Karpas-422 (cell line): Measurements from ENCODE around the gene PTGDR2. TPM values are rescaled to one million over a fixed set of nuclear protein-coding genes. Genes with fewer than 3 reads are reported as not detected.

Source experiments
- DNase-seq: peaks from one replicate; pipeline ENCODE4 v3.0.0-alpha.2; 2015
- H2AFZ ChIP-seq: fragments of 200-600 bp; sonication (generic); 2 replicates; pipeline ENCODE4 v1.6.1; 2014; ENCODE audit warnings: antibody characterized with exemption, low read length, mixed read lengths
- H3K27ac ChIP-seq: fragments of 200-600 bp; sonication (generic); 2 replicates; pipeline ENCODE4 v1.5.1; 2014; ENCODE audit warnings: mild to moderate bottlenecking, low read length, moderate library complexity
- H3K27me3 ChIP-seq: fragments of 200-600 bp; sonication (generic); 2 replicates; pipeline ENCODE4 v1.6.1; 2014; ENCODE audit warnings: low read length, mixed read lengths
- H3K36me3 ChIP-seq: fragments of 200-600 bp; sonication (generic); 2 replicates; pipeline ENCODE4 v1.6.1; 2014; ENCODE audit warnings: low read length, mixed read lengths; ENCODE audit not compliant: insufficient read depth
- H3K4me1 ChIP-seq: fragments of 200-600 bp; sonication (generic); 2 replicates; pipeline ENCODE4 v1.6.1; 2014; ENCODE audit warnings: mild to moderate bottlenecking, low read length, mixed read lengths
- H3K4me2 ChIP-seq: fragments of 200-600 bp; sonication (generic); 2 replicates; pipeline ENCODE4 v1.6.1; 2014; ENCODE audit warnings: low read length, low read depth, mild to moderate bottlenecking; ENCODE audit not compliant: poor library complexity, severe bottlenecking
- H3K4me3 ChIP-seq: fragments of 200-600 bp; sonication (generic); 2 replicates; pipeline ENCODE4 v1.5.1; 2014; ENCODE audit warnings: mild to moderate bottlenecking, antibody characterized with exemption, low read length, mixed read lengths
- H3K79me2 ChIP-seq: fragments of 200-600 bp; sonication (generic); 2 replicates; pipeline ENCODE4 v1.6.1; 2014; ENCODE audit warnings: mild to moderate bottlenecking, low read length, mixed read lengths
- H3K9ac ChIP-seq: fragments of 200-600 bp; sonication (generic); 2 replicates; pipeline ENCODE4 v1.6.0; 2014; ENCODE audit warnings: low read length
- H3K9me2 ChIP-seq: fragments of 200-600 bp; sonication (generic), shearing (Covaris generic); replicated peaks from 2 replicates; pipeline ENCODE4 v1.6.0; 2014; ENCODE audit warnings: mild to moderate bottlenecking, low read length, moderate library complexity; ENCODE audit not compliant: insufficient read depth
- H3K9me3 ChIP-seq: fragments of 300-700, 200-600 bp; sonication (generic); 2 replicates; pipeline ENCODE4 v1.6.1; 2014; ENCODE audit warnings: low read length, mixed read lengths
- H4K20me1 ChIP-seq: fragments of 200-600 bp; sonication (generic); 2 replicates; pipeline ENCODE4 v1.6.1; 2014; ENCODE audit warnings: mild to moderate bottlenecking, antibody characterized with exemption, low read length, low read depth; ENCODE audit not compliant: insufficient read depth
- total RNA-seq: library from RNA; depleted of rRNA; stranded (reverse); fragments of >200 nt; shearing (Covaris generic); gene quantifications from 2 replicates; pipeline ENCODE4 v1.2.3, GENCODE V29; 2014; ENCODE audit warnings: low replicate concordance

Gene PTGDR2
- total RNA-seq, 1 experiment from 2014 or later = not detected

- Histone ChIP-seq H3K79me2 (no peaks in the 10 kb centered on the region), H3K27me3 (no peaks in the 10 kb centered on the region), H3K36me3 (no peaks in the 10 kb centered on the region), H4K20me1 (peaks cover 3% of the 10 kb centered on the region; the same call in 1 of the 2 replicates), H3K4me1 (peaks cover 5% of the 10 kb centered on the region; the same call in 1 of the 2 replicates), H3K4me2 (no peak overlapping the region), H3K9ac (no peak overlapping the region), H3K9me2 (no peaks in the 10 kb centered on the region), H3K27ac (no peak overlapping the region), H3K4me3 (no peak overlapping the region), H3K9me3 (no peaks in the 10 kb centered on the region), H2AFZ (no peak overlapping the region)
- DNase-seq = no peak
These were observed 1.9 kb upstream of the PTGDR2 start for GRCh38 chr11:60857378-60858232.

GRCh38 chr11:60854847-60855725, 664 bp downstream of the PTGDR2 start:
- Histone ChIP-seq H3K4me3 (no peak overlapping the region), H3K79me2 (no peaks in the 10 kb centered on the region), H3K4me2 (no peak overlapping the region), H2AFZ (no peak overlapping the region), H4K20me1 (peaks cover 3% of the 10 kb centered on the region; the same call in 1 of the 2 replicates), H3K27me3 (no peaks in the 10 kb centered on the region), H3K27ac (no peak overlapping the region), H3K4me1 (peaks cover 5% of the 10 kb centered on the region; the same call in 1 of the 2 replicates), H3K9me3 (no peaks in the 10 kb centered on the region), H3K9ac (no peak overlapping the region), H3K9me2 (no peaks in the 10 kb centered on the region), H3K36me3 (0 out of 2 replicates have a peak, but pooled peaks cover 5% of the 10 kb centered on the region)
- DNase-seq = no peak

- no peak overlapping the region for H3K9ac ChIP-seq
- no peak overlapping the region for H3K4me2 ChIP-seq
- no peak for DNase-seq
- H3K4me3 ChIP-seq = no peak overlapping the region
- no peaks in the 10 kb centered on the region for H3K79me2 ChIP-seq
- peaks cover 5% of the 10 kb centered on the region; the same call in 1 of the 2 replicates for H3K4me1 ChIP-seq
- no peaks in the 10 kb centered on the region for H3K9me2 ChIP-seq
- H4K20me1 ChIP-seq = peaks cover 3% of the 10 kb centered on the region; the same call in 1 of the 2 replicates
- H3K36me3 ChIP-seq = 0 out of 2 replicates have a peak, but pooled peaks cover 5% of the 10 kb centered on the region
- no peak overlapping the region for H3K27ac ChIP-seq
- no peaks in the 10 kb centered on the region for H3K9me3 ChIP-seq
- H2AFZ ChIP-seq = no peak overlapping the region
- H3K27me3 ChIP-seq = no peaks in the 10 kb centered on the region
These were observed 1.5 kb downstream of the PTGDR2 start for GRCh38 chr11:60854140-60854846.

GRCh38 chr11:60852982-60853950, 2.5 kb downstream of the PTGDR2 start:
- Histone ChIP-seq H3K4me1 (no peaks in the 10 kb centered on the region), H3K9me3 (no peaks in the 10 kb centered on the region), H2AFZ (no peak overlapping the region), H3K79me2 (no peaks in the 10 kb centered on the region), H3K27ac (no peak overlapping the region), H3K4me2 (no peak overlapping the region), H3K27me3 (no peaks in the 10 kb centered on the region), H3K9ac (no peak overlapping the region), H3K36me3 (0 out of 2 replicates have a peak, but pooled peaks cover 5% of the 10 kb centered on the region), H4K20me1 (peaks cover 3% of the 10 kb centered on the region; the same call in 1 of the 2 replicates), H3K4me3 (no peak overlapping the region), H3K9me2 (no peaks in the 10 kb centered on the region)
- DNase-seq = no peak

DNA sequence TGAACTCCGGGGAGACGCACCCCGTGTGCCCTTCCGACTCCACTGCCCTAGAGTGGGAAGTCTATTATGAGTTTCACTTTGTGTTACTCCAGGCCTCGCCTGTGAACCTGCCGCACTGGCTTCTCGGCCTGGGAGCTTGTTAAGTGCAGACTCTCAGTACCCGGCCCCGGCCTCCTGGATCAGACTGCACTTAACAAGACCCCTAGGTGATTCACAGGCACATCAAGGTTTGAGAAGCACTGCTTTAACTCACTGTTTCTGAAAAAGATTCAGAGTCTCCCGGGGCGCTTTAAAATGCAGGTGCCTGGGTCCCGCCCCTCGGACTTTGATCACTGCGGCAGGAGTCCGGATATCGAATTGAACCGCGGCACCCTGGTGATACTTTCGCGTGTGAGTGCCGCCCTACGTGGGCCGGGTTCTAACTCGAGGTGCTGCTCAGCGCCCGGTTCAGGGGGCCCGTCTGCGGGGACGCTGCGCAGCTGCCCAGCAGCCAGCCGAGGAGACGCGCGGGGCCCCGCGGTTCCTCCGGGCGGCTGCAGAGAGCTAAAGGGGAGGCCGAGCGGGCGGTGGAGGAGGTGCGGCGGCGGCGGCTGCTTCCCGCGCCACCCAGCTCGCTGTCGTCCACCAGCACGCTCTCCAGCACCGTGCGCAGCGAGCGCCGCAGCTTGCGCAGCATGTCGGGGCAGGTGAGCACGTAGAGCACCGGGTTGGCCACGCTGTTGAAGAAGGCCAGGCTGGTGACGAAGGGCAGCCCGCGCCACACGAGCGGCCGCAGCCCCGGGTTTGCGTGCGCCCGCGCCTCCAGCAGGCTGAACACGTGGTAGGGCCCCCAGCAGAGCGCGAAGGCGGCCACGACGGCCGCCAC, 3.4 kb downstream of the PTGDR2 start:
- no peak overlapping the region for H3K4me3 ChIP-seq
- H3K4me1 ChIP-seq = no peaks in the 10 kb centered on the region
- H3K4me2 ChIP-seq = no peak overlapping the region
- 0 out of 2 replicates have a peak, but pooled peaks cover 5% of the 10 kb centered on the region for H3K36me3 ChIP-seq
- H3K27me3 ChIP-seq = no peaks in the 10 kb centered on the region
- H3K9me3 ChIP-seq = no peaks in the 10 kb centered on the region
- no peaks in the 10 kb centered on the region for H3K79me2 ChIP-seq
- H2AFZ ChIP-seq = no peak overlapping the region
- no peak for DNase-seq
- no peak overlapping the region for H3K27ac ChIP-seq
- no peak overlapping the region for H3K9ac ChIP-seq
- H4K20me1 ChIP-seq = peaks cover 3% of the 10 kb centered on the region; the same call in 1 of the 2 replicates
- H3K9me2 ChIP-seq = no peaks in the 10 kb centered on the region

DNA sequence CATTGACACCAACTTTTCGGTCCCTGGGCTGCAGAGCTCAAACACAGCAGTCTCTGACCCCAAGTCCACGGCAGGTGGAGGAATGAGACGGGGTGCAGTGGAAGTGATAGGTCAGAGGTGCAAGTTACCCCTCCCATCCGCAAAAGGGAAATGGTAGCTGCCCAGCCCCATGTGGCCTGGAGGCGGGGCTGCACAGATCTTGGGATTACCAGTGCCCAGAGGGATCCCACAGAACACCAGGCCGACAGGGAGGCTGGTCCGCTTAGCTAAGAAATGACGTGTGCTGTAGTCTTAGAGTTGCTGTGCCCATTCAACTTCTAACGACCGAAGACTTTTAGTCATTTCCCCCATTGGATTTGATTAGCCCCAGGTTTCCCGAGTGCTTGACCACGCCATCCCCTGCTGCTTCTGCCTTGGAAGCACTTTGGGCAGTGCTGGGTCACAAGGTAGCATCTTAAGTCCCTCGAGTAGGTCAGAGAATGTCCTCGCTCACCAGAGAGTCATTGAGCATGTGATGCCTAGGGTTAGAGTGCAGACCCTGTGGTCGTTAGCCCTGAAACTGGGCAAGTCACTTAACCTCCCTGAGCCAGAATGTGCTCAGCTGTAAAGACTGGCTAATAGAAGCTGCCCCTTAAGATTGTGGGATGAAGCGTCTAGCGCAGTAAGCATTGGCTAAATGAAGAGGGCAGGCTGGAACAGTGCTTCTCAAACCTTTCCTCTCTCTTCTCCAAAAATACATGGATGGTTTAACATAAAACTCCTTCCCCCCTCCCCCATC, 4.2 kb downstream of the PTGDR2 start:
- Histone ChIP-seq H3K4me1 (no peaks in the 10 kb centered on the region), H3K79me2 (0 out of 2 replicates have a peak, but pooled peaks cover 2% of the 10 kb centered on the region), H3K36me3 (0 out of 2 replicates have a peak, but pooled peaks cover 5% of the 10 kb centered on the region), H3K4me2 (no peak overlapping the region), H3K4me3 (no peak overlapping the region), H4K20me1 (peaks cover 3% of the 10 kb centered on the region; the same call in 1 of the 2 replicates), H3K9me2 (no peaks in the 10 kb centered on the region), H3K9me3 (no peaks in the 10 kb centered on the region), H3K9ac (no peak overlapping the region), H2AFZ (no peak overlapping the region), H3K27me3 (no peaks in the 10 kb centered on the region), H3K27ac (no peak overlapping the region)
- no peak for DNase-seq
